Metanephros (tissue), 1 donor: ENCODE measurements around the gene IL20RB. TPM values are rescaled to one million over a fixed set of nuclear protein-coding genes. Genes with fewer than 3 reads are reported as not detected.

Source experiments
- total RNA-seq: library from RNA; depleted of rRNA; stranded (reverse); fragments of >200 nt; gene quantifications from one replicate; pipeline ENCODE4 v1.2.3, GENCODE V29; 2014

IL20RB gene, protein sequence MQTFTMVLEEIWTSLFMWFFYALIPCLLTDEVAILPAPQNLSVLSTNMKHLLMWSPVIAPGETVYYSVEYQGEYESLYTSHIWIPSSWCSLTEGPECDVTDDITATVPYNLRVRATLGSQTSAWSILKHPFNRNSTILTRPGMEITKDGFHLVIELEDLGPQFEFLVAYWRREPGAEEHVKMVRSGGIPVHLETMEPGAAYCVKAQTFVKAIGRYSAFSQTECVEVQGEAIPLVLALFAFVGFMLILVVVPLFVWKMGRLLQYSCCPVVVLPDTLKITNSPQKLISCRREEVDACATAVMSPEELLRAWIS
- 0.12 TPM for total RNA-seq

DNA sequence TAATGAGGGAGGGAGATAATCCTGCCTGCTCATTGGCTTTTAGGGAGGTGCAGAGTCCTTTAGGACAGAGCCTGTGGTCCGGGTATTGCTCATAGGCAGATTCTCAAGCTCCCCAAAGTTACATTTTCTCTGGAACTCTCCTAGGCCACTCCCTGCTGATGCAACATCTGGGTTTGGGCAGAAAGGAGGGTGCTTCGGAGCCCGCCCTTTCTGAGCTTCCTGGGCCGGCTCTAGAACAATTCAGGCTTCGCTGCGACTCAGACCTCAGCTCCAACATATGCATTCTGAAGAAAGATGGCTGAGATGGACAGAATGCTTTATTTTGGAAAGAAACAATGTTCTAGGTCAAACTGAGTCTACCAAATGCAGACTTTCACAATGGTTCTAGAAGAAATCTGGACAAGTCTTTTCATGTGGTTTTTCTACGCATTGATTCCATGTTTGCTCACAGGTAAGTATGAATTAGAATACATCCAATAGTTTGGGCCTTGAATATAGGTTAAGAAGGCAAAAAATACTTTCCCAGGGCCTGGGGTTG, at the start of gene IL20RB:
IL20RB (plus strand) TSS at position 233 of the 538 bp plus-strand sequence; CDS start at position 364, 131 bp downstream.

Other genes starting within 250 kb of the IL20RB start
- 60.8 TPM for gene STAG1, start 205.6 kb upstream of the IL20RB start, total RNA-seq
- gene SLC35G2, start 138.9 kb upstream of the IL20RB start, total RNA-seq, result 6.8 TPM
- gene NCK1, start 95.8 kb upstream of the IL20RB start, total RNA-seq, result 31.8 TPM